Measurements from ENCODE around the gene CEP72.

DNA sequence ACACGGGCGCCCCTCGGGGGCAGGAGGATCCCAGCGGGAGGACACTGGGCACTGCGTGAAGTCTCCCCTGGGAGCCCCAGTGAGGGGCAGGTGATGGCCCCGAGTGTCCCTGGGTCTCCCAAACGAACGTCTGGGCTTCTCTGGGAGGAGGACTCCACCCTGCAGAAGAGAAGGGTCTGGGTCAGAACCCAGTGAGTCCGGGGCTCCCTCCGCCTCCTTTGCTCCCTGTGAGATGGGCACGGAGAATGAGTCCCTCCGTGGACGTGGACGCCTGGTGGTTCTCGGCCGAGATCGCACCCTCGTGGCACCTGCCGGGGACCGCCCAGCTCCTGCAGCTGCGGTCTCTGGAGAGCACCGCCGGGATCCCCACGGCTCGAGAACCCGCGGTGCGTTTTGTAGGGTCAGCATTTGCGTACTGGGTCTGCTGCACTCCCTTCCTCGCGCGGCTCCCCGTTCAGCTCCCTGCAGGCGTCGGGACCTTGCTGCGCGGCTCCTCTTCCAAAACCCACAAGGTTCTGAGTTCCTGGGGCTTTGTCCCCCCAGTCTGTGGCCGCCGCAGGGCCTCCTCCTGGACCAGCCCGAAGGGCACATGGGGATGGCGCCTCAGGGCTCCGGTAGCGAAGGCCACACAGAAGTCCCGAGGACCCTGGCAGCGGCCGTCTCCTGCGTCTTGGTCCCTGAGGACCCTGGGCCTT is 10.2 kb upstream of the CEP72 start:
- TF ChIP-seq, protein P1, sequence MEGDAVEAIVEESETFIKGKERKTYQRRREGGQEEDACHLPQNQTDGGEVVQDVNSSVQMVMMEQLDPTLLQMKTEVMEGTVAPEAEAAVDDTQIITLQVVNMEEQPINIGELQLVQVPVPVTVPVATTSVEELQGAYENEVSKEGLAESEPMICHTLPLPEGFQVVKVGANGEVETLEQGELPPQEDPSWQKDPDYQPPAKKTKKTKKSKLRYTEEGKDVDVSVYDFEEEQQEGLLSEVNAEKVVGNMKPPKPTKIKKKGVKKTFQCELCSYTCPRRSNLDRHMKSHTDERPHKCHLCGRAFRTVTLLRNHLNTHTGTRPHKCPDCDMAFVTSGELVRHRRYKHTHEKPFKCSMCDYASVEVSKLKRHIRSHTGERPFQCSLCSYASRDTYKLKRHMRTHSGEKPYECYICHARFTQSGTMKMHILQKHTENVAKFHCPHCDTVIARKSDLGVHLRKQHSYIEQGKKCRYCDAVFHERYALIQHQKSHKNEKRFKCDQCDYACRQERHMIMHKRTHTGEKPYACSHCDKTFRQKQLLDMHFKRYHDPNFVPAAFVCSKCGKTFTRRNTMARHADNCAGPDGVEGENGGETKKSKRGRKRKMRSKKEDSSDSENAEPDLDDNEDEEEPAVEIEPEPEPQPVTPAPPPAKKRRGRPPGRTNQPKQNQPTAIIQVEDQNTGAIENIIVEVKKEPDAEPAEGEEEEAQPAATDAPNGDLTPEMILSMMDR (conservative IDR thresholded peaks at IDR 0.05; ENCODE audit: low read depth, low read length) = no peak
- TF ChIP-seq EZH2 (IDR thresholded peaks at IDR 0.05; ENCODE audit: low read length, unreplicated experiment) = no peak
